GM19467 (cell line): ENCODE data around the gene PLEKHF1.
"Not testable (repeated sequence)": the region's sequence is repeated elsewhere in the genome, so short reads cannot be mapped to it uniquely, and the experiment has no call there.

Experiments
- ATAC-seq: cut with Tn5 transposase; IDR thresholded peaks from one replicate; pipeline ENCODE4 v1.9.1; 2021; ENCODE audit warnings: mild to moderate bottlenecking, moderate library complexity; ENCODE audit not compliant: unreplicated experiment

PLEKHF1 gene

DNA sequence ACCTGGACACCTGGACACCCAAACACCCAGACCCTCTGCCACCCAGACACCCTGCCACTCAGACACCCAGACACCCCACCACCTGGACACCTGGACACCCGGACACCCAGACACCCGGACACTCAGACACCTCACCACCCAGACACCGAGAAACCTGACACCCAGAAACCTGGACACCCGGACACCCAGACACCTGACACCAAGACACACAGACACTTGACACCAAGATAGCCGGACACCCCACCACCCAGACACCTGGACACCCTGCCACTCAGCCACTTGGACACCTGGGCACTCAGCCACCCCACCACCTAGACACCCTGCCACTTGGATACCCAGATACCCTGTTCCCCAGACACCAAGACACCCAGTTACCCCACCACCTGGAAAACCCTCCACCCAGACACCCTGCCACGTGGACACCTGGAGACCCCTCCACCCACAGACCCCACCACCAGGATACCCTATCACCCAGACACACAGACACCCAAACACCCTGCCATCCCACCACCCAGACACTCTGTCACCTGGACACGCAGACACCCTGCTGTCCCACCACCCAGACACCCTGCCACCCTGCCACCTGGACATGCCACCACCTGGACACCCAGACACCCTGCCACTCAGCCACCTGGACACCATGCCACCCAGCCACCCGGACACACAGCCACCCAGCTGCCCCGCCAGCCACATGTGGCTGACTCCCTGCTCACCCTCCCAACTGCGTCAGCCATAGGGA lies 32.4 kb downstream of the PLEKHF1 start:
- ATAC-seq, result no peak

DNA sequence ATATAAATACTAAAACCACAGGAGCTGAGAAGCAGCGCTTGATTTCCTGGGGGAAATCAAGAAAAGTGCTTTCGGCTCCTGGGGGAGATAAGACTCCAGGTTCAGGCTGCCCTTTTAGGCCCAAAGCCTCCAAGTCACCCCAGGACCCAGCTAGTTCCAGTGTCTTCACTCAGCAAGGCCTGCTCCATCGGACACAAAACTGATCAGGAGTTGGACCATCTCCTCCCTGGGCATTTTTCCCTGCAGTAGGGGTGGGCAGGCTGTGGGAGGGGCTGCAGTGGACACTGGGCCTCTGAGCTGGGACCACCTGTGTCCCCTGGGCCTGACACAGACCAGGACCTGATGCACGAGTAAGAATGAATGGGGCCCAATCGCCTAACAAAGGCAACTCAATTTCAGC lies 34.6 kb downstream of the PLEKHF1 start:
- ATAC-seq, result no peak

DNA sequence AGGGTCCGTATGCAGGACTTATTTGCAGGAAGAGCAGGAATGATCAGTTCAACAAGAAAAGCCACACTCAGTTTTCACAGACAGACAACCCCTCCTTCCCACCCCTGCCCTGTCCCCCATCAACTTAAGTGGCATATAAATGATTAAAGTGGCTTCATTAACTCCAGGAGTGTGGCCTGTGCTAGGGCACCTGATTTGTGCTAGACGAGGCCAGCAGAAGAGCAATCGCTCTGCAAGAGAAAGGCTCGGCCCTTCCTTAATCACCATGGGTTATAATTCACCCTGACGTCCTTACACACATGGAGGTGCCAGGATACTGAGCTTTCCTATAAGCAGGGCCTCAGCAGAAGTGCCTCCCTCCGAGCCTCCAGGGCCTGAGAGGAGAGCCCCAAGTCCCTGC lies 35.2 kb downstream of the PLEKHF1 start:
- ATAC-seq, result no peak

DNA sequence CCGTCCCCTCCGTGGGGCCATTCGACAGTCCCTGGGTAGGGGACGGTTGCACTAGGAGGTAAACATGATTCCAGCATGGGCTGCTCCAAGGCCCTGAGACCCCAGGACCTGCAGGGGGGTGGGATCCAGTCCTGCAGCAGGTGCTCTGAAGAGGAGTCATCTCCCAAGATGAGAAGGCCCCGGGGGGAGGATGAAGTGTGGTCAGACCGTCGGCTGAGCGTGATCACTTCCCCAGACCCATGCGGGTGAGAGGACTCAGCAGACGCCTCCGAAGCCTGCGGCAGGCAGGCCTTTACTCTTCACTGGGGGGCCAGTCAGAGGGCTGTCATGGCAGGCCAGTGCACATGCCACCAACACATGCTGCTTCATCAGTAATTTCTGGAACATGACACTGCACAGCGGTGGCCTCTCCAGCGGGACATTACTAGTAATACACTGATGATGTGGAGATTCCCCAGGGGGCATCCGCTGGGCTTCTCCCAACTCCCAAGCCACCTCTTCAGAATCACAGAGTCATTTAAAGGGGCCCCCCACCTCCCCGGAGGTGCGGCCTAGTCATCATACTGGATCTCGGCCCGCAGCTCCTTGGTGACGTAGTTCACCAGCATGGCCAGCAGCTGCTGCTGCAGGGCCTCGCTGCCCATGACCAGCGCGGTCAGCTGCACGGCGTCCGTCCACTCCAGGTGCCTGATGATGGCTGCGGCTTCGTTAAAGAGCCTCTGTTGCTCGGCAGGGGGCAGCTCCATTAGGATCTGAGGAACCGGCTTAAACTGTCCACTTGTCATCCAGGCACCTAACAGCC lies 37.1 kb downstream of the PLEKHF1 start:
- ATAC-seq, result no peak

DNA sequence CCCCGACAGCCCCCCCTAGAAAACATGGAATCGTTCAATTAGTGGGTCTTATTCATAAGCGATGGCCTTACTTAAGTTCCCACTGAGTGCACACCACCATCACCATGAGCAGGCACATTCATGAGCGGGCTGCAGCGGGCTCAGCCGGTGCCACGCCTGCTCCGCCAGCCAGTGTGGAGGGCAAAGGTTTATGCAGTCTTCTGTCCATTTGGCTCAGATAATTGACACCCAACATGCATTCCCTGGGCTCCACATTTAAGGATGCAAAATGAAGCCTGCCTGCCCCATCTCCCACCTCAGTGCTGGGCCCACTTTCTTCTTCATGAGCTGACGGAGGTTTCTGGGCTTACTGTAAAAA lies 37.7 kb downstream of the PLEKHF1 start:
- ATAC-seq, result no peak

DNA sequence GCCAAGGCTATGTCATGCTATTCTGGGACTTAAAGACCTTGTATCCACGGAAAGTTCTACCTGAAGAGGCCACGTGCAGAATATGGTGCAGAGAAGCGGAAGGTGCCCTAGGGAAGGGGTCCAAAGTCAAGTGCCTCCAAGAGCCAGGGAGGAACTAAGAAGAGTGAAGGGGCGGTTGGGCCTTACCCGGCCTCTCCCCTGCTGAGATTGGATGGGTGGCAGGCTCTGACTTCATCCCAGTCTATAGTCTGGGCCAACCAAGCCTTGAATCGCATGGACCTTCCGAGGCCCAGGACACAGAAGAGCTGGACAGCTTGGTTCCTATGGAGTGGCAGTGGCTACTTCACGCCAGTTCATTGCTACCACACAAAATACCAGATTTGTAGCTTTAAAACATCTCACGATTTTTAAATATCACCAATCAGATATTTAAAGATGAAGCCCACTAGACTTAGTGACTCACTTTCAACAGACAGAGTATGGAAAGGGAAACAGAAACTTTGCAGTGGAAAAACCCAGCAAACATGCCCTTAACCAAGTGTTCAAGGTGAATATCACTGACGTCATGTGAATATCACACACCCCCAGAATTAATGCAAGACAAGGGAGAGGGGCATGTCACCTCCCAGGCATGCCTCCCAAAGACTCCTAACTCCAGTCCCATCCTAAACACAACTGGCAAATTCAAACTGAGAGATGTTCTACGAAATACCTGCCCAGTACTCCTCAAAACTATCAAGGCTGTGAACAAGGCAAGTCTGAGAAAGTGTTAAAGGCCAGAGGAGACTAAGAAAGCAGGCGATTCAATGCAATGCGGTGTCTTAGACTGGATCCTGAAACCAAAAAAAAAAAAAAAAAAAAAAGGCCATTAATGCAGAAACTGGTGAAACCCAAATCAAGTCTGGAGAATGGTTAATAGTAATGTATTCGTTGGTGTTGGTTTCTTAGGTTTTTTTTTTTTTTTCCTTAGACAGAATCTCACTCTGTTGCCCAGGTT lies 39.6 kb downstream of the PLEKHF1 start:
- ATAC-seq, result no peak

DNA sequence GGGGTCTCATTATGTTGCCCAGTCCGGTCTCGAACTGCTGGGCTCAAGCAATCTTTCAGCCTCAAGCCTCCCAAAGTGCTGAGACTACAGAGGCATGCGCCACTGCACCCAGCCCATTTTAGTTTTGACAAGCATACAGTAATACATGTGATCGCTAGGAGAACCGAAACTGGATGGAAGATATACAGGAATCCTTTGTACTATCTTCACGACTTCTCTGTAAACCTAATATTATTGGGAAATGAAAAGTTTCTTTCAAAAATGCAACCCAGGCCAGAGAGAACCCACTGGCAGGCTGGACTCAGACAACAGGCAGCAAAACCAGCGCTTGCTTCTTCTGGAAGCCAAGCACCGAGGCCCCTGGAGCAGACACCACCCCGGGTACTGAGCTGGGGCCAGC lies 40.4 kb downstream of the PLEKHF1 start:
- ATAC-seq, result no peak

DNA sequence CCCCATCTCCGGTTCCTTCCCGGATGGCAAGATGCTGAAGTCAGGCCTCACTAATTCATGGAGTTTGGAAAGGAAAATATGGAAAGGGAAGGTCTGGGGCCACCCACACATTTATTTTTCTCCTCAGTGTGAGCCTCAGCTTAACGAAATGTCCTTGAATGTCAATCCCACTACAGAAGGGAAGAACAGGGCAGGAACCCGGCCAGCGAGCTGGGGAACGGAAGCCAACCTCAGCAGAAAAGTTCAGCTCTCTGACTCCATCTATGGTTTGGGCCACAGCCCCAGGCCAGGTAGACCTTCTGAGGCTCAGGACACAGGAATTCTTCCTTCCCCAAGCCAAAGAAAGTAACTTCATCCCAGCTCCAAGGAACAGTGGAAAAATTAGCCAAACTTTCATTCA lies 41.4 kb downstream of the PLEKHF1 start:
- no peak for ATAC-seq

DNA sequence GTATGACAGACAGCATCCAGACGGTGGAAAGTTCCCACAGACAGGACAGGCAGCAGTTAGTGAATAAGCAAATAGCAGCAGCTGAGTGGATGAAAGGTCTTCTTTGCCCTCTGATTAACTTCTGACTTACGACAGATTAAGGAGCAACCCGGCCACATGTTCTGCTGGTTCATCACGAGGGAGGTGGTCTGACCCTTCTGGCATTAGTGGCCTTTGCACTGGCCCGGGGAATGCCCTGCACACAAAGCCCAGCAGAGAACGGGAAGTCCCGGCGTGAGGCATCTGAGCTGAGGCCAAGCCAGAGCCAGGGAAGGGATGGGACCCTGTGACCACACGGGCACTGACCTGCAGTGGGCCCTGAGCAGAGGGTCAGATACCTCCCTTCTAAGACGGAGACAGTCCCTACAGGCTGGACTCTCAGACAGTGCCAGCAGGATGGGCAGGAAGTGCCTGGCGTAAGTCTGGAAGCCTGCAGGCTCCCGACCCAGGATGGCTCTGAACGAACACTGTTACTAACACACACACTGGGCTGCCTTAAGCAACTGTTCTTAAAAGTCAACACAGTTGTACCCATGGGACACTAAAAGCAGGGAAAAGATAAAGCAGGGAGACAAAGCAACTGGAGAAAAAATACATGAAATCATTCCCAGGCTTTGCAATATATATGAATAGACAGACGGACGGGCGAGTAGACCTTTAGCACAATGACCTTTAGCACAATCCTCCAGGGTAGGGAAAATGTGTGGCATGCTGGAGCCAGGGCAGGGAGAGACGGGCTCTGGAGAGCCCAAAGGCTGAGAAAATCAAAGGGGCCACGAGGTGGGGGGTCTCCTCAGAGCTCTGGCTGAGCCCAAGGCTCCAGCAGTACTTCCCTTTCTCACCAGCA lies 43.5 kb downstream of the PLEKHF1 start:
- no peak for ATAC-seq

DNA sequence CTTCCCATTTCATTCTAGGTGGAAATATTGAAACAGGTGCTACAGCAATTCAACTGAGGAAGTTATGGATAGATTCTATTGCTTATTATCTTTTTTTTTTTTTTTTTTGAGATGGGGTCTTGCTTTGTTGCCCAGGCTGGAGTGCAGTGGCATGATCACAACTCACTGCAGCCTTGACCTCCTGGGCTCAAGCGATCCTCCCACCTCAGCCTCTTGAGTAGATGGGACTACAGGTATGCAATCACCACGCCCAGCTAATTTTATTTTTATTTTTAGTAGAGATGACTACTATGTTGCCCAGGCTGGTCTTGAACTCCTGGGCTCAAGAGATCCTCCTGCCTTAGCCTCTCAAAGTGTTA lies 44.2 kb downstream of the PLEKHF1 start:
- ATAC-seq, result not testable (repeated sequence)

DNA sequence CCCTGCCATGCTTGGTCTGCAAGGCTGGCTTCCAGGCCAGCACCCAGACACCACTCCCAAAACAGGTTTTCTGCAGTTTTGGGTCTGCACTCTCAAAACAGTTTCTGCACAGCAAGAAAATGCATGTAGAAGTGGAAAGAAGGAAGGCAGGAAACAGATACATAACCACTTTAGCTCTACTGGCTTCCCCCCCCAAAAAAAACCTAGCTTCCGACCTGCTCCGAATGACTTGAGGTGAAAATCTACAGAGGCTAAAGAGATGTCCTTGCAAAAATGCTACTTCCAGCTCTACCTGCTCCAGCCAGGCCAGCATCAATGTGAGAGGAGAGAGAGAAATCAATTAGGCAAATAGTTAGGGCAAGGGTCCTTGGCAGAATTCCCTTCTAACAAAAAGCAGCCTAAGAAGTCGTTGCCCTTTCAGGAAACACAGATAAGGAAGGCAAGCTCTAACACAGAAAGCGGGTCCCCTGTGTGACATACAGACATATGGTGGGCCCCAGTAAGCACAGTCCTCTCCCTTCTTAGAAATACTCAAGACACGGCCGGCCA lies 46.4 kb downstream of the PLEKHF1 start:
- no peak for ATAC-seq

DNA sequence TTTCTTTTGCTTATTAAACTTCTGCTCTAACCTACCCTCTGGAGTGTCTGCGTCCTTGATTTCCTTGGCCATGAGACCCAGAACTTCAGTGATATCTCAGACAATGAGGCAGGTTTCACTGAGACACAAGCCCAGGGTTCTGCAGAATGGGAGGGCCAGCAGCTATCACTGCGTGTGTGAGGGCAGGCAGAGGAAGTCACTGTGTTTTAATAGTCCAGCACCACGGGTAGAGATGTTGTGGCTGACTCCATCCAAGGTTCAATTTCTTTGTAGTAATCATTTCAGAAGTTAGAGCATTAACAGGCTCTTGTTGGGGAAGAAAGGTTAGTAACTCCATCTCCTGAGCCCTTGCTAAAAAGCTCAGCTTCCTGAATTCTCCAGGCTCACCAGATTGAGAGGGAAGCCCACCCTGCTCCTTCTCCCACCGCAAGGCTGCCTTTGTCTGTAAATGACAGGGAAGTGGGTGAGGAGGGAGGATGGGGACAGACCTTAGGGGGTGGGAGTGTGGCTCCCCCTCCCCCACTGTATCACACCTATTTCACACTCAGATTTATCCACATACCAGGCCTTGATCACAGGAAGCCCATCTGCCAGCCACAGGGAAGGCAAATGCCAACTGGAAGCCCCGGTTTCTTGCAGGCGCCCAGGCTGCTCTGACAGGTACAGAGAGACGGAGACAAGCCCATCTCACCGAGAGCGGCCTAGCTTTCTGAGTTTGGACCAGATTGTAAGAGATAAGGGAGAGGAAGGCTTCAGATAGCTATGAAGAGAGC lies 47.7 kb downstream of the PLEKHF1 start:
- no peak for ATAC-seq

DNA sequence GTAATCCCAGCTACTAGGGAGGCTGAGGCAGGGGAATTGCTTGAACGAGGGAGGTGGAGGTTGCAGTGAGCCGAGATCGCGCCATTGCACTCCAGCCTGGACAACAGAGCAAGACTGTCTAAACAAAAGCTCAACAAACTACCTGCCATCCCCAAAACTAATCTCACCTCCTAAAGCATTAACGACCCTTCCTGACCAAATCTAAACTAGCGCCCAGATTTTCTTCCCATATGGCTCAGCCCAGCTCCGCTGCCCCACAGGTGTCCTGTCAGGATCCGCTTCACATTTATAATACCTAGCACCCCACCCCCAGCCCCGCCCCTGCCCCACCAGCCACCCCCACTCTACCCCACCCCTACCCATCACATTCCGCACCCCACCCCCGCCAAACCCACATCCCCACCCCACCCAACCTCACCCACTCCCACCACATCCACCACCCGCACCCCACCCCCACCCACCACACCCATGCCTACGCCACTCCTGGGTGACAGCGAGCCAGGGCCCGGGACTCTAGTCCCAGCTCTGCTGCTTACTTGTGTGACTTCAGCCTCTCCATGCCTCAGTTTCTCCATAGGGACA lies 49.2 kb downstream of the PLEKHF1 start:
- ATAC-seq, result no peak

DNA sequence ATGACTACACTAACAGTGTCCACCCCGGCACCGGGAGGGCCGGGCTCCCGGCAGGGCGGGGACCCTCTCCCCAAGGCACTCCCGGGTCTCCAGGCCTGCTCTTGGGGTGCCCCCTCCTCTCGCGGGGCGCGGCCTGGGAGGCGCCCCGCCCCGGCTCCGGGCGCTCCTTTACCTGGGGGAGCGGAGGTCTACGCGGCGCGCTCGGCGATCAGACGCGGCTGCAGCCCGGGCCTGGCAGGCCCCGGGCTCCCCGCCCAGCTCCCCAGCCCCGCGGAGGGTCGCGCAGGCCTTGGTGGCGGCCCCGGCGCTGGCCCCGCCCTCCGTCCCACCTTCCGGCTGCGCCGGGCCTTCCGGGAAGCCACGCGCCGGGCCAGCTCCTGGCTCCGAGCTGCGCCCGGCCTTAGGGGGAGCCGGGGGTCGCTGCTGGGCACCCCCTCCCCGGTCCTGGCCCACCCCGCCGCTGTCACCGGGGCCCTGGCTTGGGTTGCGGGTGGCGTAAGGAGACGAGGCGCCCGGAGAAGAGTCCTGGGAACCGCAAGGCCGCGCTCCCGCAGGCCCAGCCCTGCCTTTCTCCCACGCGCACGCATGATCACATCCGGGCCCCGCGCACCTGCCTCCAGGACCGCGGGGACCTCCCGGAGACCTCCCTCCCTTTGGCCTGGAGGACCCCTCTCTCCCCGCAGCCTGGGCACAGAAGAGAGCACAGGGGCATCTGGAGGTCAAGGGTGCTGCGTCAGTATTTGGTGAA lies 49.9 kb downstream of the PLEKHF1 start, which contains the start of gene C19orf12:
Gene C19orf12, minus strand, starts transcription at position 309 of the 748 bp plus-strand sequence. CDS start 6,848 bp downstream, outside the sequence.
- peak; percentile 66 for ATAC-seq

DNA sequence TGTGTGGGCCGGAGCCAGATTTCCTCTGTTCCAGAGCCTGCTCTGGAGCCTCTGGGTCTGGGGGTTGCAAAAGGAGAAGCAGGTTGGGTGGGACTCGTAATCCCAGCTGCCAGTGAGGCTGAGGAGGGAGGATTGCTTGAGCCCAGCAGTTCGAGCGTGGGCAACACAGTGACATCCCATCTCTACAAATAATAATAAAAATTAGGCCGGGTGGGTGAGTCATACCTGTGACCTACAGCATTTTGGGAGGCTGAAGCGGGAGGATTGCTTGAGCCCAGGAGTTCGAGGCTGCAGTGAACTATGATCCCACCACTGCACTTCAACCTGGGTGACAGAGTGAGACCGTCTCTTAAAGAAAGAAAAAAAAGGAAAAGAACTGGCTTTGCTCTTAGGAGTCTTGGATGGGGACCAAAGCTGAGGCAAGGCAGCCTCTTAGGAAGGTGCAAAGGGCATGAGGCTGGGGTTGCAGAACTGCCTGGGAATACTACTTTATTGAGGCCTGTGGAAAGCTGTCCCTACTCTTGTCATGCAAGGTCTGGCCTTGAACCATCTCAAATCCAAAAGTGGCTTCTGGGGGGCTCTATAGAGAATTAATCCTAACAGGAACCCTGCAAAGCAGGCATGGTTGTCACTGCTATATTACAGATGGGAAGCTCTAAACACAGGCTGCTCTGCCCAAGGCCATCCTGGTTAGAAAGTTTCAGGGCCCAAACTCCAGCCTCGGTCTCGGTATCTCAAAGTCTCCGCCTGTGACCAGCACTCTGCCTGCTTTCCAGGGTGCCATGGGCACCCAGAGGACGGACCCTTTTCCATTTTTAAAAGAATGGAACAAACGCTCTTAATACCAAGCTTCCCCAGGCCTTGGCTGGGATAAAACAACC lies 50.7 kb downstream of the PLEKHF1 start:
- ATAC-seq, result no peak

DNA sequence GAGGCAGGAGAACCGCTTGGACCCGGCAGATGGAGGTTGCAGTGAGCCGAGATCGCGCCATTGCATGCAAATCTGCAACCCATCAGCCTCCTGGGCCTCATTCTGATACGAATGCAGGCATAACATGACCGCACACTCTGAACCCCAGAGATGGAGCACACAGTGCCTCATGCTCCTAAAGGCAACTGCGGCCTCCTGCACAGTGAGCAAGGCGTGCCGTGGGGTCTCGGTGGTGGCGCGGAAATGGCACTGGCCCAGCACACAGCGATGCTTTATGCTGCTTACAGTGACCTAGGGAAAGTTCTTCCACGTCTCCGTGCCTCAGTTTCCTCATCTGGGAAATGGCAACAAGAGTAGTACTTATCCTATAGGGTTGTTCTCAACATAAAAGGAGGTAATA lies 51.8 kb downstream of the PLEKHF1 start:
- ATAC-seq, result no peak

DNA sequence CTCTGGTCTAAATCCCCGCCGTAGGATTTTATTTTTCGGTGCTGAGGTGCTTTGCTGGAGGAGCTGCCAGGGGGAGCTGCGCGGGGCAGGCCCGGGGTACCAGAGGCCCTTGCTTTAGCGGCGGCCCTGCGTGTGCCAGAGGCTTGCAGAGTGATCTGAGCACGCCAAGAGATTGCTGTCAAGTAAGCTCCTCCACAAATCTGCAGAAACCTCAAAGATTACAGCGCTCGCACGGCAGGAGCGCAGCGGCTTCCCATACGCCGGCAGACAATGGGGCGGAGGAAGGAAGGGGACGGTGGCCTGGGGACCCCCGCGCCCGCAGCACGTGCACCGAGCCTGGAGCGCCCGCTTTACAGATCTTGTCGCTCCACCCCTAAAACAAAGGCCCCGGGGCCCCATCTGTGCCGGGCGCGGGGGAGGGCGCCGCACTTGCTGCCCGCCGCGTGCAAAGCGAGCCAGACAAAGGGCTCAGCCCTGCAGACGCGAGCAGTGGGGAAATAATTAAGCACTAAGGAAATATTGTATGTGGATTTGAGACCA lies 58.9 kb downstream of the PLEKHF1 start:
- no peak for ATAC-seq
